ENCODE results near the gene SEPTIN12. TPM values are rescaled to one million over a fixed set of nuclear protein-coding genes. Genes with fewer than 3 reads are reported as not detected.

Gene SEPTIN12

DNA sequence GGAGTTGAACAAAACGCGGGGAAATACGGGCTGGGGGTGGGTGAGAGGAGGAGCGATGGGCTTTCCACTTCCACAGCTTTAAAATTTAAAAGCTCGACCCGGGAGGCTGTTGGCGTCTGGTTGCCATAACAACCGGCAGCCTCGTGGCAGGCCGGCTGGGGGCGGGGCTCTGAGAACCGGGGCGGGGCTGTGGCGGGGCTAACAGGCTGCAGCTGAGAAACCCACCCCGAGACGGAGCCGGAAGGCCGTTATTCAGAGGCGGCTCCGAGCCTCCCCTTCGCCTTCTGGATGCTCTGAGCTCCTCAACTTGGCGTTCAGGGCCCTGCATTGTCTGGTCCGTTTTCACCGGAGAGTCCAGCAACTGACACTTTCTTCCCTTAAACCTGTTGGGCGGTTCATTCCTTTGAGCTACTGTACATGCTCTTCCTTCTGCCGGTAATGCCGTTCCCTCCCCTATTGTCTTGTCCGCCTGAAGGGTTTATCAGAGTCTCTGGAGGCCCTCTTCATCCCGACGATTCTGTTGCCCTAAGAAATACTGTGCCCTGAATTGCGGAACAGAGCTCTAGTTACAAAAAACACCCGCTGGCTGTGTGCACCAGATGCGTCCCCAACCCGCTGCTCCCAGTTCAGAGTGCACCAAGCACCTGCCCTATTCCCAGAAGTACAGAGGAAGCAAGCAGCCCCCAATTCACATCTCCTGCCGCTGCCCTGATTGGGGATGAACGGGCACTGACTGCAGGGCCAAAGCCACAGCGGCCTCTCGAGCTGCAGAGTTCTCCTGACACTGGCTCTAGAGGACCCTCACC lies 53.2 kb downstream of the SEPTIN12 start:
- Histone ChIP-seq H3K4me3 (ENCODE audit: low read length) (peak overlapping the region; percentile 98), H3K27me3 (ENCODE audit: control insufficient read depth, insufficient read depth, low read length) (peaks cover 4% of the 10 kb centered on the region)

DNA sequence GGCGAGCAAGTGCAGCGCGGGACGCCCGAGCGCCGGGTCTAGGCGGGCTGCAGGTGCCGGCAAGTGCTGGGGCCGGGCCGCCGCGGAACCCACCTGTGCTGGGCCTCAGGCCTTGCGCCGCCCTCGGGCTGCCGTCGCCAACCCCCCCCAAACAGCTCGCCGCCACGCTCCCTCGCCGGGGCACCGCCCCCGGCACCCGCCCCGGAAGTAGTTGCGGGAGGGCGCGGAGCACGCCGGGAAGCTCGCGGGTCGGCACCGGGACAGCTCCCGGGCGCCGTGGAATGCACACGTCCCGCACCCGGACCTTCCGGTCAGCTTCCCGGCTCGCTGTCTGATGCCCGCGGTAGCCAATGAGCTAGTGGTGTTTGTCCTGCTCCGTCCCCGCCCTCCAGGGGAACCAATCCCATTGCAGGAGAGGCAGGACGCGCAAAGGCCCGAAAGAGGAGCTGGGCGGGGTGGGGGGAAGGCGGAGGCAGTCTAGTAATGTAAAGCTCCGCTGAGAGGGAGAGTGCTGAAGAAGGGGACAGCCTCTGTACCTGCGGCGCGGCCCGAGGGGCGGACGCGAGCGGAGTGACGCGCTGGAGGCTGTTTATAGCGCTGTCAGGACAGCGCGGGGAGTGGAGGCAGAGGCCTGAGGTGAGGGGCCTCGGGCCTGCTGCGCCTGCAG lies 53.9 kb downstream of the SEPTIN12 start, which contains the start of the genes ANKS3 and DNAAF8:
TSS of gene ANKS3 (minus strand) at position 209 of the 667 bp plus-strand sequence. CDS start 4,122 bp downstream, outside the sequence.
TSS of gene DNAAF8 (plus strand) at position 475 of the 667 bp plus-strand sequence. CDS start 1,978 bp downstream, outside the sequence.
- peaks cover 5% of the 10 kb centered on the region for H3K4me1 ChIP-seq (ENCODE audit: control insufficient read depth, insufficient read depth, low read length)
- no peaks in the 10 kb centered on the region for H3K9me3 ChIP-seq (replicated peaks; ENCODE audit: low read length)
- peaks cover 4% of the 10 kb centered on the region for H3K27me3 ChIP-seq (ENCODE audit: control insufficient read depth, insufficient read depth, low read length)
- peak within 1 kb of the TSS; percentile 98 for H3K4me2 ChIP-seq (ENCODE audit: low read length)
- H3K36me3 ChIP-seq (ENCODE audit: insufficient read depth, low read length), result peaks cover 13% of the 10 kb centered on the region
- peak within 1 kb of the TSS; percentile 90 for H3K9ac ChIP-seq (ENCODE audit: low read depth, low read length)
- peak within 1 kb of the TSS; percentile 98 for H3K4me3 ChIP-seq (ENCODE audit: low read length)

More for the DNA sequence above, 53.2 kb downstream of the SEPTIN12 start:
- no peaks in the 10 kb centered on the region for H3K9me3 ChIP-seq (replicated peaks; ENCODE audit: low read length)
- peaks cover 9% of the 10 kb centered on the region for H3K36me3 ChIP-seq (ENCODE audit: insufficient read depth, low read length)
- peak overlapping the region; percentile 90 for H3K9ac ChIP-seq (ENCODE audit: low read depth, low read length)
- H3K4me1 ChIP-seq (ENCODE audit: control insufficient read depth, insufficient read depth, low read length), result peaks cover 5% of the 10 kb centered on the region
- peak overlapping the region; percentile 98 for H3K4me2 ChIP-seq (ENCODE audit: low read length)

DNA sequence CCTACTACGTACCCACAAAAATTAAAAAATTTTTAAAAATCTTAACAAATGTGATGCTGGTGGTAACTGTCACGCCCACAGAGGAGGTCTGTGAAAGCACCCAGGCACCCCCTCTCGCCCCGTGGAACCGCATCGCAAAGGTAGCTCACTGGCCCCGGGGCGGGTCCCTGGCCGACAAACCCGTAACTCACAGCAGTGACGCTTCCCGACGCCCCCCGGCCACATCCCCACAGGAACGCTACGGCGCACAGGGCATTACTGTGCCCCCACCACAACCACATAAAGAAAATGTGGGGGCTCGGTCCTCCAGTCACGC lies 54.4 kb downstream of the SEPTIN12 start:
- peaks cover 4% of the 10 kb centered on the region for H3K27me3 ChIP-seq (ENCODE audit: control insufficient read depth, insufficient read depth, low read length)
- H3K4me1 ChIP-seq (ENCODE audit: control insufficient read depth, insufficient read depth, low read length), result peaks cover 5% of the 10 kb centered on the region
- peaks cover 17% of the 10 kb centered on the region for H3K36me3 ChIP-seq (ENCODE audit: insufficient read depth, low read length)
- H3K9ac ChIP-seq (ENCODE audit: low read depth, low read length), result peak overlapping the region; percentile 90
- no peaks in the 10 kb centered on the region for H3K9me3 ChIP-seq (replicated peaks; ENCODE audit: low read length)
- H3K4me2 ChIP-seq (ENCODE audit: low read length), result peak overlapping the region; percentile 98
- peak overlapping the region; percentile 98 for H3K4me3 ChIP-seq (ENCODE audit: low read length)

DNA sequence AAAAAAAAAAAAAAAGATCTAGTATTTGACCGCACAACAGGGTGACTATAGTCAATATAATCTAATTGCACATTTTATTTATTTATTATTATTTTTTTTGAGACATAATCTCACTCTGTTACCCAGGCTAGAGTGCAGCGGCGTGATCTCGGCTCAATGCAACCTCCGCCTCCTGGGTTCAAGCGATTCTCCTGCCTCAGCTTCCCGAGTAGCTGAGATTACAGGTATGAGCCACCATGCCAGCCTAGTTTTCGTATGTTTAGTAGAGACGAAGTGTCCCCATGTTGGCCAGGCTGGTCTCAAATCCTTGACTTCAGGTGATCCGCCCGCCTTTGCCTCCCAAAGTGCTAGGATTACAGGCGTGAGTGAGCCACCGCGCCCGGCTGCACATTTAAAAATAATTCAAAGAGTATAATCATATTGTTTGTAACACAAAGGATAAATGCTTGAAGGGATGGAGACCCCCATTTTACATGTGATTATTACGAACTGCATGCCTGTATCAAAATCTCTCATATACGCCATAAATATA lies 54.9 kb downstream of the SEPTIN12 start:
- Histone ChIP-seq H3K9me3 (replicated peaks; ENCODE audit: low read length) (no peaks in the 10 kb centered on the region), H3K9ac (ENCODE audit: low read depth, low read length) (peak overlapping the region; percentile 90), H3K4me3 (ENCODE audit: low read length) (peak overlapping the region; percentile 98), H3K4me2 (ENCODE audit: low read length) (peak overlapping the region; percentile 98), H3K36me3 (ENCODE audit: insufficient read depth, low read length) (peaks cover 20% of the 10 kb centered on the region), H3K27me3 (ENCODE audit: control insufficient read depth, insufficient read depth, low read length) (peaks cover 4% of the 10 kb centered on the region), H3K4me1 (ENCODE audit: control insufficient read depth, insufficient read depth, low read length) (peaks cover 5% of the 10 kb centered on the region)

DNA sequence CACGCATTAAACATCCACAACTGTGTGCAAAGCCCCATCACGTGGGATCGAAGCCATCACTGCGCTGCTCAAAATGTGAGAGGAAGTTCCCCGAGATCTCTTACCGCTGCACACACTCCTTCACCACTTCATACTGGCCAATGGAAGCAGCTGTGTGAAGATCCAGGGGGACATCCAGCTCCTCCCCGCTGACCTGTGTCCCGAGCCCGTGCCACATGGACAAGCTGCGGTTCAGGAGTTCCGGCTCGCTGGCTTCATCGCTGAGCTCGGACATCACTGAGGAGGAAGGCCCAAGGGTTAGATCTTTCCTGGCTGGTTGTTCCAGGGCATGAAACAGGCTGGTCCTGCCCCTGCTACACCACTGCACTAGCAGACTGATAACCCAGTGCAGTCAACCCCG lies 58.3 kb downstream of the SEPTIN12 start:
- peaks cover 35% of the 10 kb centered on the region for H3K36me3 ChIP-seq (ENCODE audit: insufficient read depth, low read length)
- H3K27me3 ChIP-seq (ENCODE audit: control insufficient read depth, insufficient read depth, low read length), result no peaks in the 10 kb centered on the region
- no peaks in the 10 kb centered on the region for H3K4me1 ChIP-seq (ENCODE audit: control insufficient read depth, insufficient read depth, low read length)
- H3K4me2 ChIP-seq (ENCODE audit: low read length), result no peak overlapping the region
- no peak overlapping the region for H3K4me3 ChIP-seq (ENCODE audit: low read length)
- H3K9me3 ChIP-seq (replicated peaks; ENCODE audit: low read length), result no peaks in the 10 kb centered on the region
- no peak overlapping the region for H3K9ac ChIP-seq (ENCODE audit: low read depth, low read length)

DNA sequence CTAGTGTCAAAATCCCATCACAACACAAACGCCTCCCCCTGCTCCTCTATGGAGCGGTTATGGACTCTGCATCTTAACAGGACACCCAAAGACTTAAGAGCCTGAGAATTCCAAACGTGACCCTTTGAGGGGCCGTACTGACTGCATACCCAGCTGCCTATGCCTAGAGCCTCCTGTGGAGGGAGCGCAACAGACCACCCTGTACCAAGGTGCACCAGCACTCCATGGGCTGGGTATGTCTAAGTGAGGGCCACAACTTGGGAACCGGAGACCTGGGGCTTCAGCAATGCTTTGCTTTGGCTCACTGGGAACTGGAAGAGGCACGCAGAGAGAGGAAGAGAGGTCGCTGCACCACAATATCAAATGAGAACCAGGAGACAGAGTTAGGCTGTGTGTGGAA lies 59.5 kb downstream of the SEPTIN12 start:
- Histone ChIP-seq H3K4me3 (ENCODE audit: low read length) (no peak overlapping the region), H3K4me2 (ENCODE audit: low read length) (no peak overlapping the region), H3K9ac (ENCODE audit: low read depth, low read length) (no peak overlapping the region), H3K9me3 (replicated peaks; ENCODE audit: low read length) (no peaks in the 10 kb centered on the region), H3K27me3 (ENCODE audit: control insufficient read depth, insufficient read depth, low read length) (no peaks in the 10 kb centered on the region), H3K4me1 (ENCODE audit: control insufficient read depth, insufficient read depth, low read length) (no peaks in the 10 kb centered on the region), H3K36me3 (ENCODE audit: insufficient read depth, low read length) (peaks cover 35% of the 10 kb centered on the region)

Small RNA genes lying within 50 kb of the gene (small RNA-seq; reads per million reads assigned to genes)
- not detected for gene RF00017
